ENCODE data around the gene UBA7.
A peak's percentile ranks its signal among the peaks of the same experiment; 100 is the strongest.

GRCh38 chr3:49802719-49803464 is 10.9 kb downstream of the UBA7 start, which contains the start of gene INKA1:
- TF ChIP-seq, protein P1, sequence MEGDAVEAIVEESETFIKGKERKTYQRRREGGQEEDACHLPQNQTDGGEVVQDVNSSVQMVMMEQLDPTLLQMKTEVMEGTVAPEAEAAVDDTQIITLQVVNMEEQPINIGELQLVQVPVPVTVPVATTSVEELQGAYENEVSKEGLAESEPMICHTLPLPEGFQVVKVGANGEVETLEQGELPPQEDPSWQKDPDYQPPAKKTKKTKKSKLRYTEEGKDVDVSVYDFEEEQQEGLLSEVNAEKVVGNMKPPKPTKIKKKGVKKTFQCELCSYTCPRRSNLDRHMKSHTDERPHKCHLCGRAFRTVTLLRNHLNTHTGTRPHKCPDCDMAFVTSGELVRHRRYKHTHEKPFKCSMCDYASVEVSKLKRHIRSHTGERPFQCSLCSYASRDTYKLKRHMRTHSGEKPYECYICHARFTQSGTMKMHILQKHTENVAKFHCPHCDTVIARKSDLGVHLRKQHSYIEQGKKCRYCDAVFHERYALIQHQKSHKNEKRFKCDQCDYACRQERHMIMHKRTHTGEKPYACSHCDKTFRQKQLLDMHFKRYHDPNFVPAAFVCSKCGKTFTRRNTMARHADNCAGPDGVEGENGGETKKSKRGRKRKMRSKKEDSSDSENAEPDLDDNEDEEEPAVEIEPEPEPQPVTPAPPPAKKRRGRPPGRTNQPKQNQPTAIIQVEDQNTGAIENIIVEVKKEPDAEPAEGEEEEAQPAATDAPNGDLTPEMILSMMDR (IDR thresholded peaks at IDR 0.05; ENCODE audit: low read length): peak; percentile 92
- no peak for TF ChIP-seq EZH2 (IDR thresholded peaks at IDR 0.05; ENCODE audit: borderline replicate concordance, low read length)

Data from OCI-LY1 (cell line).